Kidney epithelial cell (primary cell): ENCODE data around the gene MYO18A. TPM values are rescaled to one million over a fixed set of nuclear protein-coding genes. Genes with fewer than 3 reads are reported as not detected.

Source experiments
- DNase-seq: peaks from one replicate; pipeline ENCODE4 v3.0.0-alpha.2; 2010; ENCODE audit warnings: low read depth
- H3K27me3 ChIP-seq: 2 replicates; pipeline ENCODE4 v1.6.0; 2011; ENCODE audit warnings: low read length; ENCODE audit not compliant: control insufficient read depth, insufficient read depth
- H3K36me3 ChIP-seq: 2 replicates; pipeline ENCODE4 v1.5.1; 2011; ENCODE audit warnings: low read length; ENCODE audit not compliant: control insufficient read depth, insufficient read depth
- H3K4me3 ChIP-seq: 2 replicates; pipeline ENCODE4 v1.5.1; 2011; ENCODE audit warnings: low read depth, mild to moderate bottlenecking, control low read depth, low read length
- CTCF ChIP-seq: IDR thresholded peaks from 2 replicates; pipeline ENCODE4 v1.5.1; 2011; ENCODE audit warnings: mild to moderate bottlenecking, moderate library complexity, low read length, control low read depth, inconsistent platforms; ENCODE audit not compliant: insufficient read depth, poor library complexity, severe bottlenecking
- total RNA-seq: library from RNA; depleted of rRNA; stranded (reverse); fragments of >200 nt; gene quantifications from 2 replicates; pipeline ENCODE4 v1.2.3, GENCODE V29; 2015

The MYO18A gene
- total RNA-seq, 1 donor from 2014 or later = 19.8 TPM

- no peak for TF ChIP-seq CTCF
- no peak for DNase-seq
- Histone ChIP-seq H3K36me3 (no peaks in the 10 kb centered on the region), H3K4me3 (no peak overlapping the region), H3K27me3 (no peaks in the 10 kb centered on the region)
These were observed 17.5 kb upstream of the MYO18A start for GRCh38 chr17:29197516-29198272.

- no peak overlapping the region for H3K4me3 ChIP-seq
- H3K36me3 ChIP-seq = no peaks in the 10 kb centered on the region
- H3K27me3 ChIP-seq = no peaks in the 10 kb centered on the region
- DNase-seq = no peak
- no peak for TF ChIP-seq CTCF
These were observed 16.7 kb upstream of the MYO18A start for GRCh38 chr17:29196769-29197515.

DNA sequence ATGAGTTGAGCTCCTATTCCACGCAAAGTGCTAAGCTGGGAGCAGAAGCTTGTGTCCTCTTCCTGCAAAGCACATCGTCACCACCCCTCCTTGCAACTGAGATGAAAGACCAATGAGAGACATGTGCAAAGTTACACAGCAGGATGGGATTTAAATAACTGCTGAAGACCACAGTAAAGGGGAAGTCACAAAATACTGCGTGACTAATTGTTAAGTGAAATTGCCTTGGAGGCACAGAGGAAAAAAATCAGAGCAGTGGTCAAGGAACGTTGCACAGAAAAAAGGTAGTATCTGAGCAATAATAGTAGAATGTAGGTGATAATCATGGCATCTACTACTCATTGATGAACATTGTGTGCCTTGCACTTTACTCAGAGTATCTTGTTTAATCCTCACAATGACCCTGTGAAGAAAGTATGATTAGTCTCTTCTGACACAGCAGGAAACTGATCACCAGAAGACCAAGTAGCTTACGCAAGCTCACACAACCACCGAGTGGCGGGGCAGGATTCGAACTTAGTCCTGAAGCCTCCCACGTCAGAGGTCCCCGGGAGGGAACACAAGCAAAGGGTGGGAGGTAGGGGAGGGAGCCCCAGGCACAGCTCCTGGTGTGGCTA, 15.4 kb upstream of the MYO18A start:
- Histone ChIP-seq H3K36me3 (no peaks in the 10 kb centered on the region), H3K4me3 (no peak overlapping the region), H3K27me3 (no peaks in the 10 kb centered on the region)
- TF ChIP-seq CTCF = no peak
- no peak for DNase-seq

- DNase-seq = no peak
- no peaks in the 10 kb centered on the region for H3K27me3 ChIP-seq
- H3K4me3 ChIP-seq = no peak overlapping the region
- H3K36me3 ChIP-seq = no peaks in the 10 kb centered on the region
- no peak for TF ChIP-seq CTCF
These were observed 14.5 kb upstream of the MYO18A start for GRCh38 chr17:29194669-29195068.

DNA sequence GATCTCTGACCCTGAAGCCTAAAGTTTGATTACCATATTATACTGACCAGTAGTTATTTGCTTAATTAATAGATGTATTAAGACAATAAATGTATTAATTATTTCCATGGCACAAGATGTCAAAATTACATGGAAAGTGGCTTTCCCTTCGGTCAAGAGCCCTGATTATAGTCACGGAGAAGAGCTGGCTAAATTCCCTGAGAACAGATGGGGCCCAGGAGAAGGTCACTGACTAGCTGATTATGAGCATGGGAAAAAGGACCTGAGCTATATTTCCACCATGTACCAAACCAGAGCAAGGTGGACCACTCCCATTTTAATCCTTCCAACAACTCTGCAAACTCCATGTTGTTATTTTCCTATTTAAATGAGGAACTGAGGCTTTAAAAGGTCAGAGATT, 12.9 kb upstream of the MYO18A start:
- Histone ChIP-seq H3K36me3 (no peaks in the 10 kb centered on the region), H3K27me3 (no peaks in the 10 kb centered on the region), H3K4me3 (no peak overlapping the region)
- TF ChIP-seq CTCF = no peak
- no peak for DNase-seq
